Fibroblast of mammary gland (primary cell): ENCODE results near the gene WFS1.

ENCODE experiments used
- DNase-seq: peaks from one replicate; pipeline ENCODE4 v3.0.0-alpha.2; 2010; ENCODE audit warnings: low read depth
- H3K4me3 ChIP-seq: 2 replicates; pipeline ENCODE4 v1.5.1; 2011; ENCODE audit warnings: low read depth, mild to moderate bottlenecking, low read length, moderate library complexity; ENCODE audit not compliant: control insufficient read depth
- CTCF ChIP-seq: conservative IDR thresholded peaks from 2 replicates; pipeline ENCODE4 v1.5.1; 2011; ENCODE audit warnings: low read depth, low read length, inconsistent platforms; ENCODE audit not compliant: control insufficient read depth, insufficient read depth

Gene WFS1

GRCh38 chr4:6297266-6297815, 27.7 kb downstream of the WFS1 start:
- no peak for TF ChIP-seq CTCF
- no peak overlapping the region for H3K4me3 ChIP-seq
- no peak for DNase-seq

- no peak overlapping the region for H3K4me3 ChIP-seq
- TF ChIP-seq CTCF: no peak
- DNase-seq: no peak
Observed at GRCh38 chr4:6298035-6298434, 28.4 kb downstream of the WFS1 start.

GRCh38 chr4:6298852-6299251, 29.2 kb downstream of the WFS1 start:
- DNase-seq: no peak
- no peak for TF ChIP-seq CTCF
- no peak overlapping the region for H3K4me3 ChIP-seq

GRCh38 chr4:6299875-6300274, 30.2 kb downstream of the WFS1 start:
- no peak for TF ChIP-seq CTCF

GRCh38 chr4:6300359-6300758, 30.7 kb downstream of the WFS1 start:
- no peak overlapping the region for H3K4me3 ChIP-seq
- no peak for DNase-seq
- no peak for TF ChIP-seq CTCF

More at GRCh38 chr4:6299875-6300274, 30.2 kb downstream of the WFS1 start:
- H3K4me3 ChIP-seq: no peak overlapping the region
- no peak for DNase-seq

GRCh38 chr4:6301051-6301731, 31.5 kb downstream of the WFS1 start:
- no peak for DNase-seq
- TF ChIP-seq CTCF: no peak
- H3K4me3 ChIP-seq: no peak overlapping the region
